Calu3 (cell line): Measurements from ENCODE around the gene ZFP36L2. TPM values are rescaled to one million over a fixed set of nuclear protein-coding genes. Genes with fewer than 3 reads are reported as not detected.
A peak's percentile ranks its signal among the peaks of the same experiment; 100 is the strongest.

ENCODE experiments used
- BruUV-seq: library from RNA; stranded (reverse); fragments of 400-500 nt; replicated peaks from 2 replicates; lab custom pipeline; 2021; lab: Mats Ljungman, UMichigan
- CTCF ChIA-PET: fragments of 300-600 bp; sonication (Branson Sonifier 250); formaldehyde crosslinking; loops from one replicate; lab custom pipeline; 2022; ENCODE audit warnings: antibody characterized with exemption; lab: Charles Lee
- DNase-seq: peaks from one replicate; pipeline ENCODE4 v3.0.0; 2022
- H3K27ac Mint-ChIP-seq: one replicate; pipeline ENCODE4 v1.8.0; 2022; ENCODE audit warnings: mixed read lengths; ENCODE audit not compliant: unreplicated experiment
- H3K27me3 Mint-ChIP-seq: one replicate; pipeline ENCODE4 v1.8.0; 2022; ENCODE audit warnings: mixed read lengths; ENCODE audit not compliant: unreplicated experiment
- H3K36me3 Mint-ChIP-seq: one replicate; pipeline ENCODE4 v1.8.0; 2022; ENCODE audit warnings: mild to moderate bottlenecking, moderate library complexity, mixed read lengths; ENCODE audit not compliant: insufficient read depth, unreplicated experiment
- H3K4me1 Mint-ChIP-seq: one replicate; pipeline ENCODE4 v1.8.0; 2022; ENCODE audit warnings: mild to moderate bottlenecking, low read depth, mixed read lengths; ENCODE audit not compliant: unreplicated experiment
- H3K4me3 Mint-ChIP-seq: one replicate; pipeline ENCODE4 v1.8.0; 2022; ENCODE audit warnings: mild to moderate bottlenecking, low read depth, moderate library complexity, mixed read lengths; ENCODE audit not compliant: unreplicated experiment
- H3K9me3 Mint-ChIP-seq: one replicate; pipeline ENCODE4 v1.8.0; 2022; ENCODE audit warnings: low read depth, mixed read lengths; ENCODE audit not compliant: unreplicated experiment
- CTCF ChIP-seq: fragments of 200-600 bp; IDR thresholded peaks from one replicate; pipeline ENCODE4 v1.8.0; 2022; ENCODE audit warnings: antibody characterized with exemption; ENCODE audit not compliant: unreplicated experiment
- intact Hi-C: fragments of 100-400 bp; cut with micrococcal nuclease; formaldehyde crosslinking; loops from one replicate; pipeline ENCODE4 v1.10.0; 2022; ENCODE audit not compliant: unreplicated experiment
- total RNA-seq: library from RNA; stranded (reverse); gene quantifications from 2 replicates; pipeline ENCODE4 v1.2.3, GENCODE V29; 2022

Gene ZFP36L2
- total RNA-seq, 1 experiment from 2014 or later: 90.7 TPM

GRCh38 chr2:43210467-43211303 lies 15.7 kb downstream of the ZFP36L2 start:
- DNase-seq: no peak
- Mint-ChIP-seq H3K27me3 (no peaks in the 10 kb centered on the region), H3K4me3 (no peak overlapping the region), H3K9me3 (no peaks in the 10 kb centered on the region), H3K4me1 (peaks cover 41% of the 10 kb centered on the region), H3K36me3 (no peaks in the 10 kb centered on the region), H3K27ac (no peak overlapping the region)
- intact Hi-C loops: no loop called here
- CTCF ChIA-PET: no interaction called here
- no TSS peak for BruUV-seq
- TF ChIP-seq CTCF: no peak

- no peak overlapping the region for H3K27ac Mint-ChIP-seq
- CTCF ChIA-PET: no interaction called here
Observed at GRCh38 chr2:43210125-43210466, 16.3 kb downstream of the ZFP36L2 start.

GRCh38 chr2:43209204-43209717 lies 17.1 kb downstream of the ZFP36L2 start:
- H3K27me3 Mint-ChIP-seq: no peaks in the 10 kb centered on the region
- no peak for TF ChIP-seq CTCF
- no peak for DNase-seq
- no peak overlapping the region for H3K27ac Mint-ChIP-seq
- intact Hi-C loops: no loop called here
- no peaks in the 10 kb centered on the region for H3K9me3 Mint-ChIP-seq
- no peak overlapping the region for H3K4me3 Mint-ChIP-seq
- H3K4me1 Mint-ChIP-seq: peaks cover 42% of the 10 kb centered on the region
- CTCF ChIA-PET: no interaction called here
- H3K36me3 Mint-ChIP-seq: no peaks in the 10 kb centered on the region
- BruUV-seq: no TSS peak

More at GRCh38 chr2:43210125-43210466, 16.3 kb downstream of the ZFP36L2 start:
- DNase-seq: no peak
- BruUV-seq: no TSS peak
- intact Hi-C loops: no loop called here
- Mint-ChIP-seq H3K36me3 (no peaks in the 10 kb centered on the region), H3K4me3 (no peak overlapping the region), H3K27me3 (no peaks in the 10 kb centered on the region), H3K4me1 (peaks cover 42% of the 10 kb centered on the region), H3K9me3 (no peaks in the 10 kb centered on the region)
- no peak for TF ChIP-seq CTCF

GRCh38 chr2:43207553-43208300 lies 18.7 kb downstream of the ZFP36L2 start:
- TF ChIP-seq CTCF: no peak
- H3K4me1 Mint-ChIP-seq: peaks cover 37% of the 10 kb centered on the region
- peak; percentile 63 for DNase-seq

More at GRCh38 chr2:43207553-43208300, 18.7 kb downstream of the ZFP36L2 start:
- Mint-ChIP-seq H3K4me3 (no peak overlapping the region), H3K27ac (no peak overlapping the region), H3K9me3 (no peaks in the 10 kb centered on the region), H3K27me3 (no peaks in the 10 kb centered on the region), H3K36me3 (no peaks in the 10 kb centered on the region)
- no TSS peak for BruUV-seq
- intact Hi-C loops: no loop called here
- CTCF ChIA-PET: interaction anchor here (0.5 to 1.3 kb wide), 3 partner anchors 38 to 175 kb away, joined by 3 to 4 read pairs (median 3); no protein-coding TSS in a partner anchor
